Central memory CD8-positive, alpha-beta T cell (primary cell): ENCODE results near the gene LRP1-AS.
"Not testable (repeated sequence)": the region's sequence is repeated elsewhere in the genome, so short reads cannot be mapped to it uniquely, and the experiment has no call there.

ENCODE experiments used
- ATAC-seq: fragments of 150-1000 bp; cut with Tn5 transposase; replicated peaks from 2 replicates; pipeline ENCODE4 v1.10.0; 2022; ENCODE audit warnings: mild to moderate bottlenecking, moderate FRiP score, moderate number of reproducible peaks; ENCODE audit not compliant: poor library complexity, severe bottlenecking; ENCODE audit errors: extremely low read depth
- DNase-seq, 2 donors: peaks; one replicate each; pipeline ENCODE4 v3.0.0; 2021; ENCODE audit warnings: low spot score in 2 of 2
- H3K27ac Mint-ChIP-seq: one replicate; pipeline ENCODE4 v1.8.0; 2022; ENCODE audit warnings: low read depth, mild to moderate bottlenecking, moderate library complexity, mixed read lengths
- H3K27me3 Mint-ChIP-seq: one replicate; pipeline ENCODE4 v1.8.0; 2022; ENCODE audit warnings: mixed read lengths
- H3K36me3 Mint-ChIP-seq: one replicate; pipeline ENCODE4 v1.8.0; 2022; ENCODE audit warnings: mild to moderate bottlenecking, moderate library complexity, mixed read lengths; ENCODE audit not compliant: insufficient read depth
- H3K4me1 Mint-ChIP-seq: one replicate; pipeline ENCODE4 v1.8.0; 2022; ENCODE audit warnings: mixed read lengths
- H3K4me3 Mint-ChIP-seq: one replicate; pipeline ENCODE4 v1.8.0; 2022; ENCODE audit warnings: mild to moderate bottlenecking, moderate library complexity, mixed read lengths
- H3K9me3 Mint-ChIP-seq: one replicate; pipeline ENCODE4 v1.8.0; 2022; ENCODE audit warnings: mixed read lengths

Gene LRP1-AS

GRCh38 chr12:57128519-57129247, 18.7 kb downstream of the LRP1-AS start:
- peaks cover 14% of the 10 kb centered on the region for H3K27me3 Mint-ChIP-seq
- peak overlapping the region; percentile 84 for H3K4me3 Mint-ChIP-seq
- peaks cover 5% of the 10 kb centered on the region for H3K36me3 Mint-ChIP-seq
- H3K27ac Mint-ChIP-seq, result peak overlapping the region; percentile 83
- H3K4me1 Mint-ChIP-seq, result peaks cover 6% of the 10 kb centered on the region
- no peaks in the 10 kb centered on the region for H3K9me3 Mint-ChIP-seq
- no peak for ATAC-seq
- no peak for DNase-seq

- peaks cover 5% of the 10 kb centered on the region for H3K36me3 Mint-ChIP-seq
- no peaks in the 10 kb centered on the region for H3K9me3 Mint-ChIP-seq
- H3K27me3 Mint-ChIP-seq, result peaks cover 14% of the 10 kb centered on the region
- H3K4me1 Mint-ChIP-seq, result peaks cover 6% of the 10 kb centered on the region
- H3K27ac Mint-ChIP-seq, result peak within 1 kb of the TSS; percentile 83
- ATAC-seq (peak; percentile 66), DNase-seq (peak; percentile 35 to 57)
- H3K4me3 Mint-ChIP-seq, result peak within 1 kb of the TSS; percentile 84
Measured at GRCh38 chr12:57127726-57128518, 19.5 kb downstream of the LRP1-AS start, which contains the start of gene LRP1. Gene LRP1 (plus strand): TSS chr12:57128483. CDS start chr12:57128965, 482 bp downstream.

GRCh38 chr12:57127101-57127725, 20.2 kb downstream of the LRP1-AS start:
- H3K4me3 Mint-ChIP-seq, result peak overlapping the region; percentile 84
- DNase-seq (no peak), ATAC-seq (no peak)
- H3K36me3 Mint-ChIP-seq, result peaks cover 5% of the 10 kb centered on the region
- peaks cover 6% of the 10 kb centered on the region for H3K4me1 Mint-ChIP-seq
- H3K9me3 Mint-ChIP-seq, result no peaks in the 10 kb centered on the region
- peaks cover 14% of the 10 kb centered on the region for H3K27me3 Mint-ChIP-seq
- no peak overlapping the region for H3K27ac Mint-ChIP-seq

- H3K4me3 Mint-ChIP-seq, result peak overlapping the region; percentile 84
- ATAC-seq, result no peak
- peaks cover 6% of the 10 kb centered on the region for H3K4me1 Mint-ChIP-seq
- H3K27me3 Mint-ChIP-seq, result peaks cover 14% of the 10 kb centered on the region
- H3K27ac Mint-ChIP-seq, result no peak overlapping the region
- H3K9me3 Mint-ChIP-seq, result no peaks in the 10 kb centered on the region
- H3K36me3 Mint-ChIP-seq, result peaks cover 5% of the 10 kb centered on the region
- DNase-seq, result no peak
Measured at GRCh38 chr12:57126561-57126960, 20.9 kb downstream of the LRP1-AS start.

GRCh38 chr12:57126061-57126460, 21.4 kb downstream of the LRP1-AS start:
- ATAC-seq, result no peak

GRCh38 chr12:57124261-57124877, 23.1 kb downstream of the LRP1-AS start:
- Mint-ChIP-seq H3K27ac (no peak overlapping the region), H3K36me3 (peaks cover 5% of the 10 kb centered on the region), H3K4me3 (no peak overlapping the region), H3K4me1 (peaks cover 6% of the 10 kb centered on the region), H3K27me3 (no peaks in the 10 kb centered on the region), H3K9me3 (no peaks in the 10 kb centered on the region)
- DNase-seq, result peak; percentile 60 to 66
- ATAC-seq, result peak; percentile 52

More at GRCh38 chr12:57126061-57126460, 21.4 kb downstream of the LRP1-AS start:
- peaks cover 12% of the 10 kb centered on the region for H3K27me3 Mint-ChIP-seq
- H3K9me3 Mint-ChIP-seq, result no peaks in the 10 kb centered on the region
- H3K4me3 Mint-ChIP-seq, result peak overlapping the region; percentile 7
- peaks cover 6% of the 10 kb centered on the region for H3K4me1 Mint-ChIP-seq
- no peak overlapping the region for H3K27ac Mint-ChIP-seq
- peaks cover 5% of the 10 kb centered on the region for H3K36me3 Mint-ChIP-seq
- DNase-seq, result no peak

- DNase-seq, result no peak
- no peak overlapping the region for H3K4me3 Mint-ChIP-seq
- no peak for ATAC-seq
- H3K4me1 Mint-ChIP-seq, result peaks cover 6% of the 10 kb centered on the region
- peaks cover 5% of the 10 kb centered on the region for H3K36me3 Mint-ChIP-seq
- no peaks in the 10 kb centered on the region for H3K27me3 Mint-ChIP-seq
- H3K9me3 Mint-ChIP-seq, result no peaks in the 10 kb centered on the region
- H3K27ac Mint-ChIP-seq, result no peak overlapping the region
Measured at GRCh38 chr12:57123813-57124212, 23.6 kb downstream of the LRP1-AS start.

GRCh38 chr12:57120718-57121117, 26.7 kb downstream of the LRP1-AS start:
- H3K27me3 Mint-ChIP-seq, H3K4me1 Mint-ChIP-seq, ATAC-seq, H3K4me3 Mint-ChIP-seq, H3K36me3 Mint-ChIP-seq, H3K9me3 Mint-ChIP-seq, DNase-seq, H3K27ac Mint-ChIP-seq: not testable (repeated sequence)

GRCh38 chr12:57119294-57120085, 27.9 kb downstream of the LRP1-AS start:
- Mint-ChIP-seq H3K4me3 (no peak overlapping the region), H3K27me3 (no peaks in the 10 kb centered on the region), H3K4me1 (peaks cover 5% of the 10 kb centered on the region), H3K27ac (no peak overlapping the region), H3K36me3 (no peaks in the 10 kb centered on the region), H3K9me3 (no peaks in the 10 kb centered on the region)
- ATAC-seq, result no peak
- no peak for DNase-seq

- ATAC-seq (no peak), DNase-seq (no peak)
- H3K4me3 Mint-ChIP-seq, result no peak overlapping the region
- no peaks in the 10 kb centered on the region for H3K9me3 Mint-ChIP-seq
- no peaks in the 10 kb centered on the region for H3K27me3 Mint-ChIP-seq
- no peak overlapping the region for H3K27ac Mint-ChIP-seq
- H3K4me1 Mint-ChIP-seq, result no peaks in the 10 kb centered on the region
- no peaks in the 10 kb centered on the region for H3K36me3 Mint-ChIP-seq
Measured at GRCh38 chr12:57118711-57119271, 28.6 kb downstream of the LRP1-AS start.

- no peak overlapping the region for H3K27ac Mint-ChIP-seq
- no peaks in the 10 kb centered on the region for H3K9me3 Mint-ChIP-seq
- H3K27me3 Mint-ChIP-seq, result no peaks in the 10 kb centered on the region
- no peak for DNase-seq
- peaks cover 11% of the 10 kb centered on the region for H3K4me1 Mint-ChIP-seq
- no peak overlapping the region for H3K4me3 Mint-ChIP-seq
- peaks cover 9% of the 10 kb centered on the region for H3K36me3 Mint-ChIP-seq
- no peak for ATAC-seq
Measured at GRCh38 chr12:57116580-57117281, 30.7 kb downstream of the LRP1-AS start.
